ENCODE measurements around the gene LPO.

- no peak for TF ChIP-seq MYC (IDR thresholded peaks at IDR 0.05; ENCODE audit: insufficient read depth, insufficient read length, insufficient replicate concordance, low read length, severe bottlenecking)
- no peak for TF ChIP-seq POLR2AphosphoS5 (IDR thresholded peaks at IDR 0.05; ENCODE audit: low read length)
- TF ChIP-seq GABPA (IDR thresholded peaks at IDR 0.05; ENCODE audit: low read depth), result no peak
- TF ChIP-seq IRF4 (IDR thresholded peaks at IDR 0.05; ENCODE audit: low read depth, low read length), result no peak
- no peak for TF ChIP-seq ZNF274 (IDR thresholded peaks at IDR 0.05; ENCODE audit: insufficient read depth, insufficient read length)
- TF ChIP-seq USF1 (IDR thresholded peaks at IDR 0.05; ENCODE audit: borderline replicate concordance, extremely low read length, insufficient read depth, low read depth, low read length), result no peak
- no peak for TF ChIP-seq CTCF (IDR thresholded peaks at IDR 0.05 in 2 of 3, conservative IDR thresholded peaks at IDR 0.05 in 1 of 3; ENCODE audit: control insufficient read depth in 2 of 3, extremely low read depth in 1 of 3, insufficient read depth in 1 of 3, low read depth in 3 of 3, low read length in 3 of 3)
- no peak for TF ChIP-seq ELK1 (IDR thresholded peaks at IDR 0.05; ENCODE audit: low read depth, low read length)
Observed at GRCh38 chr17:58236394-58236793, 2.0 kb upstream of the LPO start.

Data from GM12878 (cell line).